Activated CD8-positive, alpha-beta memory T cell treated with anti-CD3 and anti-CD28 coated beads, Interleukin-2, amount 10 ng/mL, durations not matched to agents 7 days and 5 days (primary cell): ENCODE data around the gene PIK3C3. TPM values are rescaled to one million over a fixed set of nuclear protein-coding genes. Genes with fewer than 3 reads are reported as not detected.
A peak's percentile ranks its signal among the peaks of the same experiment; 100 is the strongest.
"Not testable (repeated sequence)": the region's sequence is repeated elsewhere in the genome, so short reads cannot be mapped to it uniquely, and the experiment has no call there.

Source experiments
- ATAC-seq: fragments of 150-1000 bp; cut with Tn5 transposase; one replicate; pipeline ENCODE4 v1.10.0; 2021; ENCODE audit warnings: moderate library complexity
- CTCF ChIA-PET: fragments of 350-600 bp; sonication (Branson Sonifier 250); formaldehyde crosslinking; loops from one replicate; lab custom pipeline; 2021; ENCODE audit warnings: antibody characterized with exemption; lab: Charles Lee
- DNase-seq: peaks from one replicate; pipeline ENCODE4 v3.0.0-alpha.2; 2020
- H3K27ac Mint-ChIP-seq: one replicate; pipeline ENCODE4 v1.8.0; 2021; ENCODE audit warnings: mild to moderate bottlenecking, mixed read lengths
- H3K27me3 Mint-ChIP-seq: one replicate; pipeline ENCODE4 v1.8.0; 2021; ENCODE audit warnings: mixed read lengths
- H3K36me3 Mint-ChIP-seq: one replicate; pipeline ENCODE4 v1.8.0; 2021; ENCODE audit warnings: mild to moderate bottlenecking, mixed read lengths
- H3K4me1 Mint-ChIP-seq: one replicate; pipeline ENCODE4 v1.8.0; 2021; ENCODE audit warnings: mixed read lengths
- H3K4me3 Mint-ChIP-seq: one replicate; pipeline ENCODE4 v1.8.0; 2021; ENCODE audit warnings: mild to moderate bottlenecking, moderate library complexity, mixed read lengths
- H3K9me3 Mint-ChIP-seq: one replicate; pipeline ENCODE4 v1.8.0; 2022; ENCODE audit warnings: low read depth, mixed read lengths
- total RNA-seq, 2 experiments: library from RNA; stranded (reverse); gene quantifications; one replicate each; pipeline ENCODE4 v1.2.3, GENCODE V29; 2021

The PIK3C3 gene
- total RNA-seq, 2 experiments from 2014 or later, result 49.0 to 57.0 TPM

- no peaks in the 10 kb centered on the region for H3K9me3 Mint-ChIP-seq
- H3K27me3 Mint-ChIP-seq, result no peaks in the 10 kb centered on the region
- H3K27ac Mint-ChIP-seq, result no peak overlapping the region
- H3K4me3 Mint-ChIP-seq, result no peak overlapping the region
- CTCF ChIA-PET, result interaction anchor here (1.2 kb wide), 1 partner anchor 53 kb away, joined by 3 read pairs; no protein-coding TSS in a partner anchor
- peaks cover 2% of the 10 kb centered on the region for H3K36me3 Mint-ChIP-seq
- ATAC-seq (no peak), DNase-seq (no peak)
- peaks cover 5% of the 10 kb centered on the region for H3K4me1 Mint-ChIP-seq
Observed at GRCh38 chr18:42106784-42107183, 151.8 kb downstream of the PIK3C3 start.

- Mint-ChIP-seq H3K4me1 (peaks cover 4% of the 10 kb centered on the region), H3K9me3 (no peaks in the 10 kb centered on the region), H3K36me3 (peaks cover 2% of the 10 kb centered on the region), H3K27ac (no peak overlapping the region), H3K27me3 (no peaks in the 10 kb centered on the region), H3K4me3 (no peak overlapping the region)
- DNase-seq, result no peak
- no peak for ATAC-seq
- CTCF ChIA-PET, result interaction anchor here (1.2 kb wide), 1 partner anchor 54 kb away, joined by 3 read pairs; no protein-coding TSS in a partner anchor
Observed at GRCh38 chr18:42107287-42107686, 152.3 kb downstream of the PIK3C3 start.

GRCh38 chr18:42107691-42108450, 152.8 kb downstream of the PIK3C3 start:
- Mint-ChIP-seq H3K27ac (no peak overlapping the region), H3K4me1 (peaks cover 4% of the 10 kb centered on the region), H3K27me3 (no peaks in the 10 kb centered on the region), H3K4me3 (no peak overlapping the region), H3K9me3 (no peaks in the 10 kb centered on the region), H3K36me3 (peaks cover 2% of the 10 kb centered on the region)
- CTCF ChIA-PET, result interaction anchor here (1.2 kb wide), 1 partner anchor 55 kb away, joined by 3 read pairs; no protein-coding TSS in a partner anchor
- DNase-seq (no peak), ATAC-seq (no peak)

- not testable (repeated sequence) for H3K27ac Mint-ChIP-seq, H3K27me3 Mint-ChIP-seq, H3K9me3 Mint-ChIP-seq, H3K36me3 Mint-ChIP-seq, H3K4me3 Mint-ChIP-seq, DNase-seq, ATAC-seq
- CTCF ChIA-PET, result interaction anchor here (2.0 kb wide), 1 partner anchor 59 kb away, joined by 5 read pairs; no protein-coding TSS in a partner anchor
- peaks cover 16% of the 10 kb centered on the region for H3K4me1 Mint-ChIP-seq
Observed at GRCh38 chr18:42112147-42112546, 157.1 kb downstream of the PIK3C3 start.

GRCh38 chr18:42112657-42113420, 157.8 kb downstream of the PIK3C3 start:
- Mint-ChIP-seq H3K36me3 (no peaks in the 10 kb centered on the region), H3K27ac (no peak overlapping the region), H3K4me3 (no peak overlapping the region), H3K27me3 (peaks cover 1% of the 10 kb centered on the region), H3K4me1 (peaks cover 16% of the 10 kb centered on the region), H3K9me3 (no peaks in the 10 kb centered on the region)
- ATAC-seq, result no peak
- DNase-seq, result no peak
- CTCF ChIA-PET, result interaction anchor here (0.8 to 2.5 kb wide), 12 partner anchors 11 to 1159 kb away, joined by 3 to 41 read pairs (median 9); no protein-coding TSS in a partner anchor

- DNase-seq (no peak), ATAC-seq (peak; percentile 37)
- H3K4me1 Mint-ChIP-seq, result peaks cover 15% of the 10 kb centered on the region
- H3K36me3 Mint-ChIP-seq, result no peaks in the 10 kb centered on the region
- CTCF ChIA-PET, result interaction anchor here (0.5 to 2.5 kb wide), 35 partner anchors 9 to 1479 kb away, joined by 3 to 41 read pairs (median 4); no protein-coding TSS in a partner anchor
- H3K4me3 Mint-ChIP-seq, result no peak overlapping the region
- H3K9me3 Mint-ChIP-seq, result no peaks in the 10 kb centered on the region
- peak overlapping the region; percentile 86 for H3K27ac Mint-ChIP-seq
- H3K27me3 Mint-ChIP-seq, result peaks cover 6% of the 10 kb centered on the region
Observed at GRCh38 chr18:42113529-42114191, 158.6 kb downstream of the PIK3C3 start.

- no peak overlapping the region for H3K4me3 Mint-ChIP-seq
- peak overlapping the region; percentile 86 for H3K27ac Mint-ChIP-seq
- no peaks in the 10 kb centered on the region for H3K36me3 Mint-ChIP-seq
- peaks cover 12% of the 10 kb centered on the region for H3K27me3 Mint-ChIP-seq
- no peaks in the 10 kb centered on the region for H3K9me3 Mint-ChIP-seq
- peak; percentile 97 for ATAC-seq
- H3K4me1 Mint-ChIP-seq, result peaks cover 15% of the 10 kb centered on the region
- peak; percentile 80 for DNase-seq
- CTCF ChIA-PET, result interaction anchor here (0.5 to 2.5 kb wide), 35 partner anchors 9 to 1478 kb away, joined by 3 to 41 read pairs (median 5); no protein-coding TSS in a partner anchor
Observed at GRCh38 chr18:42114310-42114943, 159.4 kb downstream of the PIK3C3 start.

GRCh38 chr18:42126586-42126985, 171.6 kb downstream of the PIK3C3 start:
- ATAC-seq, result no peak
- no peaks in the 10 kb centered on the region for H3K36me3 Mint-ChIP-seq
- DNase-seq, result no peak
- no peaks in the 10 kb centered on the region for H3K9me3 Mint-ChIP-seq
- no peak overlapping the region for H3K4me3 Mint-ChIP-seq
- CTCF ChIA-PET, result interaction anchor here (5.6 kb wide), 1 partner anchor 13 kb away, joined by 19 read pairs; no protein-coding TSS in a partner anchor
- H3K4me1 Mint-ChIP-seq, result no peaks in the 10 kb centered on the region
- no peak overlapping the region for H3K27ac Mint-ChIP-seq
- H3K27me3 Mint-ChIP-seq, result no peaks in the 10 kb centered on the region

- H3K4me1 Mint-ChIP-seq, result no peaks in the 10 kb centered on the region
- DNase-seq (no peak), ATAC-seq (no peak)
- no peaks in the 10 kb centered on the region for H3K36me3 Mint-ChIP-seq
- H3K4me3 Mint-ChIP-seq, result no peak overlapping the region
- CTCF ChIA-PET, result interaction anchor here (1.3 kb wide), 1 partner anchor 17 kb away, joined by 3 read pairs; no protein-coding TSS in a partner anchor
- no peaks in the 10 kb centered on the region for H3K9me3 Mint-ChIP-seq
- no peak overlapping the region for H3K27ac Mint-ChIP-seq
- H3K27me3 Mint-ChIP-seq, result peaks cover 7% of the 10 kb centered on the region
Observed at GRCh38 chr18:42131066-42131929, 176.3 kb downstream of the PIK3C3 start.

GRCh38 chr18:42131930-42132244, 176.9 kb downstream of the PIK3C3 start:
- Mint-ChIP-seq H3K27ac (no peak overlapping the region), H3K36me3 (no peaks in the 10 kb centered on the region), H3K27me3 (peaks cover 7% of the 10 kb centered on the region), H3K4me1 (no peaks in the 10 kb centered on the region), H3K4me3 (no peak overlapping the region), H3K9me3 (no peaks in the 10 kb centered on the region)
- DNase-seq (no peak), ATAC-seq (no peak)
- CTCF ChIA-PET, result interaction anchor here (1.3 kb wide), 1 partner anchor 18 kb away, joined by 3 read pairs; no protein-coding TSS in a partner anchor
